ENCODE data around the gene SCMH1.

Gene SCMH1

DNA sequence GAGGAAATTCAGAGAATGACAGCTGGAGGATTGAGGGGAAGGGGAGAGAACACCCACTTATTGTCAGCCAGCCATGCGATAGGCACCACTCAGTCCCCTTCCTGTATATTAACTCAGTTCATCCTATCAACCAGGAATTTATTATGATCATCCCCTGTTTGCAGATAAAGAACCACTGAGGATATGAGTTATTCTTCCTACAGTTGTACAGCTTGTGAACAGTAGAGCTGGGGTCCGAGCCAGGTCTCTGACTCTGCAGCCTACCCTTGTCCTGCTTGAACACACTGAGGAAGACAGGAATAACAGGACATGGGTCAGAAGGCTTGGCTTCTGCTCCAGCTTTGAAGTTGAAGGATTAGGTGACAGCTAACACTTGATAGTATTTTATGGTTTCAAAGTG lies 42.0 kb upstream of the SCMH1 start:
- no peaks in the 10 kb centered on the region for H3F3A ChIP-seq (ENCODE audit: insufficient read depth, low read length)
- no peak overlapping the region for H3K27ac ChIP-seq (ENCODE audit: low read depth, low read length, poor library complexity, severe bottlenecking)
- H3K4me2 ChIP-seq (ENCODE audit: low read length): no peak overlapping the region
- H3K9ac ChIP-seq (ENCODE audit: low read length): no peak overlapping the region
- no peaks in the 10 kb centered on the region for H3K36me3 ChIP-seq (ENCODE audit: insufficient read depth, low read length)
- H2AFZ ChIP-seq (ENCODE audit: low read length): no peak overlapping the region
- H3K27me3 ChIP-seq (ENCODE audit: insufficient read depth, low read length): peaks cover 4% of the 10 kb centered on the region; the same call in 1 of the 2 replicates
- H3K9me3 ChIP-seq (ENCODE audit: low read length): no peaks in the 10 kb centered on the region
- no peaks in the 10 kb centered on the region for H3K79me2 ChIP-seq (ENCODE audit: insufficient read depth, low read length)
- no peaks in the 10 kb centered on the region for H3K4me1 ChIP-seq (ENCODE audit: insufficient read depth, low read length, severe bottlenecking)
- no peaks in the 10 kb centered on the region for H4K20me1 ChIP-seq (ENCODE audit: insufficient read depth, low read length)
- TF ChIP-seq CTCF (IDR thresholded peaks at IDR 0.05; ENCODE audit: low read length) (no peak), EZH2 (IDR thresholded peaks at IDR 0.05; ENCODE audit: borderline replicate concordance, low read length) (no peak)
- no peak overlapping the region for H3K4me3 ChIP-seq (ENCODE audit: low read depth, low read length, poor library complexity, severe bottlenecking)
- no peaks in the 10 kb centered on the region for H3K9me2 ChIP-seq (ENCODE audit: low read depth, low read length)

DNA sequence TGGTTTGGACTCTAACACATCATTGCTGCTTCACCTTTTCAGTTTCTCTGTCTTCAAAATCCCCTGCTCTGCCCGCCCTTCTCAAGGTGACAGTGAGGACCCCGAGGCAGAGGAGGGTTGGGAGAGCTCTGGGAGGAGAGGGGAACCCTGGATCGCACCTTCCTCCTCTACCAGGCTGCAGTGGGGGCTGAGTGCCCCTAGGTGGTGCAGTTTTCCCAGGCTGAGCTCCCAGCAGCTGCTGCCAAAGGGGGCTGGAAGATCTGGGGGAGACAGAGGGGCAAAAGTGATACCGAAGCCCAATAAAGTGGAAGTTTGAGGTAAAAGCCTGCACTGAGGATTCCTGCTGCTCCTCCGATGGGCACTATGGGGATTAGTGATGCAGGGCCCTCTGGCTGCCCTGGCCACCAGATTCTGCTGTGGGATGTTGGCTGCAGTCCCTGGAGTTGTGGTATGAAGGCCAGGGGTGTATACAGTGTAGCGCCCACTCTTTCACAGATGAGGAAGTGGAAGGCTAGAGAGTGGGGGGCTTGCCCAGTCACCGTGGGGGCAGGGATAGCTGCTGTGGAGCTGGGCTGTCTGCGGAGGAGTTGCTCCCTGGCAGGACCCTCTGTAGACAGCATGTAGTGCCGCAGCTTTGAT lies 40.7 kb upstream of the SCMH1 start:
- peaks cover 4% of the 10 kb centered on the region; the same call in 1 of the 2 replicates for H3K27me3 ChIP-seq (ENCODE audit: insufficient read depth, low read length)
- no peaks in the 10 kb centered on the region for H3K36me3 ChIP-seq (ENCODE audit: insufficient read depth, low read length)
- no peak overlapping the region for H3K9ac ChIP-seq (ENCODE audit: low read length)
- no peak overlapping the region for H2AFZ ChIP-seq (ENCODE audit: low read length)
- no peak overlapping the region for H3K27ac ChIP-seq (ENCODE audit: low read depth, low read length, poor library complexity, severe bottlenecking)
- H3F3A ChIP-seq (ENCODE audit: insufficient read depth, low read length): no peaks in the 10 kb centered on the region
- H4K20me1 ChIP-seq (ENCODE audit: insufficient read depth, low read length): no peaks in the 10 kb centered on the region
- H3K9me2 ChIP-seq (ENCODE audit: low read depth, low read length): no peaks in the 10 kb centered on the region
- no peaks in the 10 kb centered on the region for H3K9me3 ChIP-seq (ENCODE audit: low read length)
- H3K79me2 ChIP-seq (ENCODE audit: insufficient read depth, low read length): no peaks in the 10 kb centered on the region
- no peaks in the 10 kb centered on the region for H3K4me1 ChIP-seq (ENCODE audit: insufficient read depth, low read length, severe bottlenecking)
- no peak for TF ChIP-seq EZH2 (IDR thresholded peaks at IDR 0.05; ENCODE audit: borderline replicate concordance, low read length)
- TF ChIP-seq CTCF (IDR thresholded peaks at IDR 0.05; ENCODE audit: low read length): peak; percentile 80
- no peak overlapping the region for H3K4me3 ChIP-seq (ENCODE audit: low read depth, low read length, poor library complexity, severe bottlenecking)
- H3K4me2 ChIP-seq (ENCODE audit: low read length): no peak overlapping the region

GRCh38 chr1:41281334-41281733 lies 39.2 kb upstream of the SCMH1 start:
- Histone ChIP-seq H3K79me2 (ENCODE audit: insufficient read depth, low read length) (no peaks in the 10 kb centered on the region), H2AFZ (ENCODE audit: low read length) (no peak overlapping the region), H3K27ac (ENCODE audit: low read depth, low read length, poor library complexity, severe bottlenecking) (no peak overlapping the region), H3K4me1 (ENCODE audit: insufficient read depth, low read length, severe bottlenecking) (no peaks in the 10 kb centered on the region), H3K9me3 (ENCODE audit: low read length) (no peaks in the 10 kb centered on the region), H3F3A (ENCODE audit: insufficient read depth, low read length) (no peaks in the 10 kb centered on the region), H3K27me3 (ENCODE audit: insufficient read depth, low read length) (peaks cover 4% of the 10 kb centered on the region; the same call in 1 of the 2 replicates), H4K20me1 (ENCODE audit: insufficient read depth, low read length) (no peaks in the 10 kb centered on the region), H3K4me3 (ENCODE audit: low read depth, low read length, poor library complexity, severe bottlenecking) (no peak overlapping the region), H3K9me2 (ENCODE audit: low read depth, low read length) (no peaks in the 10 kb centered on the region), H3K9ac (ENCODE audit: low read length) (no peak overlapping the region), H3K4me2 (ENCODE audit: low read length) (no peak overlapping the region), H3K36me3 (ENCODE audit: insufficient read depth, low read length) (no peaks in the 10 kb centered on the region)
- TF ChIP-seq EZH2 (IDR thresholded peaks at IDR 0.05; ENCODE audit: borderline replicate concordance, low read length) (no peak), CTCF (IDR thresholded peaks at IDR 0.05; ENCODE audit: low read length) (no peak)
